CD4-positive, alpha-beta T cell (primary cell): ENCODE data around the gene SSB. TPM values are rescaled to one million over a fixed set of nuclear protein-coding genes. Genes with fewer than 3 reads are reported as not detected.

Experiments
- ATAC-seq: fragments of 200-7000 bp; cut with Tn5 transposase; one replicate; pipeline ENCODE4 v1.10.0; 2022; ENCODE audit warnings: mild to moderate bottlenecking; ENCODE audit not compliant: poor library complexity
- CTCF ChIA-PET: fragments of 350-600 bp; sonication (Branson Sonifier 250); formaldehyde crosslinking; loops from one replicate; lab custom pipeline; 2021; ENCODE audit warnings: antibody characterized with exemption, inconsistent platforms; lab: Charles Lee
- POLR2A ChIA-PET: fragments of 350-600 bp; sonication (Branson Sonifier 250); formaldehyde crosslinking; loops from one replicate; lab custom pipeline; 2021; ENCODE audit warnings: antibody characterized with exemption, inconsistent platforms; lab: Charles Lee
- DNase-seq, 14 experiments: peaks; one replicate each; pipeline ENCODE4 v3.0.0-alpha.2; 2013 to 2020; ENCODE audit warnings: mixed read lengths in 2 of 14
- H3K27ac ChIP-seq, 2 donors: one replicate each; pipeline versions ENCODE4 v1.5.1 to v1.7.0; 2013; ENCODE audit warnings: low read length in 2 of 2, low read depth in 1 of 2, mild to moderate bottlenecking in 1 of 2
- H3K27me3 ChIP-seq, 2 experiments: 1 replicate in 1 of 2; 2 replicates in 1 of 2; pipeline versions ENCODE4 v1.6.1 to v1.7.0; 2013; ENCODE audit warnings: low read length in 2 of 2, control low read depth in 1 of 2, mild to moderate bottlenecking in 1 of 2, moderate library complexity in 1 of 2; ENCODE audit not compliant: insufficient read depth in 2 of 2, control insufficient read depth in 1 of 2
- H3K36me3 ChIP-seq: one replicate; pipeline ENCODE4 v1.6.1; 2013; ENCODE audit warnings: low read length, control low read depth; ENCODE audit not compliant: insufficient read depth
- H3K4me1 ChIP-seq: one replicate; pipeline ENCODE4 v1.6.1; 2013; ENCODE audit warnings: low read length, control low read depth; ENCODE audit not compliant: insufficient read depth
- H3K4me3 ChIP-seq: one replicate; pipeline ENCODE4 v1.5.1; 2013; ENCODE audit warnings: mild to moderate bottlenecking, low read length, moderate library complexity
- H3K9me3 ChIP-seq, 2 experiments: 1 replicate in 1 of 2; 2 replicates in 1 of 2; pipeline versions ENCODE4 v1.6.1 to v1.7.0; 2013; ENCODE audit warnings: low read length in 2 of 2, mild to moderate bottlenecking in 2 of 2, control low read depth in 1 of 2, moderate library complexity in 1 of 2; ENCODE audit not compliant: control insufficient read depth in 1 of 2, insufficient read depth in 1 of 2
- H3K27ac Mint-ChIP-seq: one replicate; pipeline ENCODE4 v1.8.0; 2020; ENCODE audit warnings: mixed read lengths
- H3K27me3 Mint-ChIP-seq: one replicate; pipeline ENCODE4 v1.8.0; 2021; ENCODE audit warnings: mixed read lengths
- H3K36me3 Mint-ChIP-seq: one replicate; pipeline ENCODE4 v1.8.0; 2021; ENCODE audit warnings: low read depth, mixed read lengths
- H3K4me1 Mint-ChIP-seq: one replicate; pipeline ENCODE4 v1.8.0; 2021; ENCODE audit warnings: low read depth, mixed read lengths
- H3K4me3 Mint-ChIP-seq: one replicate; pipeline ENCODE4 v1.8.0; 2020; ENCODE audit warnings: mild to moderate bottlenecking, mixed read lengths
- H3K9me3 Mint-ChIP-seq: one replicate; pipeline ENCODE4 v1.8.0; 2020; ENCODE audit warnings: mixed read lengths
- CTCF ChIP-seq: fragments of 200-600 bp; IDR thresholded peaks from one replicate; pipeline ENCODE4 v1.8.0; 2022; ENCODE audit warnings: antibody characterized with exemption, mild to moderate bottlenecking
- intact Hi-C, 2 experiments: fragments of 100-400 bp; cut with DNase I in 1 of 2; cut with micrococcal nuclease in 1 of 2; formaldehyde crosslinking; loops; one replicate each; pipeline versions ENCODE4 v1.15.1 to v1.9.0; 2023 to 2025; cut with DNase I, micrococcal nuclease
- total RNA-seq, 174 experiments: library from RNA in 2 of 174; stranded (reverse) in 2 of 174; gene quantifications; one replicate each; pipeline ENCODE4 v1.2.3 and lab custom pipeline; 2021 to 2026

The SSB gene
- total RNA-seq, 2 experiments from 2014 or later = 174 to 181 TPM

DNA sequence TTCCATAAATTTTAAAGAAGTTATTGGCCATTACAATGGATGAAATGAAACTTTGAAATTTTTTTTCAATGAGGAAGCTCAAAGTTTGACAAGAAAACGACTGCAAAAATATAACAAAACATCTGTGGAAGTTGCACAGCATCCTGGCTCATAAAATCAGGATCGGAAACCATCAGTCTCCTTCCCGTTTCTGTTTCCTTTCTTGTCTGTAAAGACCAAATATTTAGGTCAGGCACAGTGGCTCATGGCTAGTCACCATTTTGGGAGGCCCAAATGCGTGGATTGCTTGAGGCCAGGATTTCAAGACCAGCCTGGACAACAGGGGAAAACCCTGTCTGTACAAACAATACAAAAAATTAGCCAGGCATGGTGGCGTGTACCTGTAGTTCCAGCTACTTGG lies 27.6 kb upstream of the SSB start:
- Mint-ChIP-seq H3K4me1 (peaks cover 13% of the 10 kb centered on the region), H3K27me3 (peaks cover 21% of the 10 kb centered on the region), H3K9me3 (no peaks in the 10 kb centered on the region), H3K4me3 (no peak overlapping the region), H3K27ac (no peak overlapping the region), H3K36me3 (no peaks in the 10 kb centered on the region)
- Histone ChIP-seq H3K4me1 (peaks cover 20% of the 10 kb centered on the region), H3K36me3 (no peaks in the 10 kb centered on the region), H3K27me3 (peaks cover 14 to 21% of the 10 kb centered on the region in 2 experiments), H3K27ac (no peak overlapping the region), H3K4me3 (no peak overlapping the region), H3K9me3 (peaks cover 0 to 12% of the 10 kb centered on the region in 2 experiments)
- CTCF ChIA-PET = no interaction called here
- POLR2A ChIA-PET = no interaction called here
- ATAC-seq (no peak), DNase-seq (no peak)
- no peak for TF ChIP-seq CTCF
- intact Hi-C loops = no loop called here

- H3K27ac ChIP-seq = no peak overlapping the region
- no peak for DNase-seq
Measured at GRCh38 chr2:169771612-169772011, 27.1 kb upstream of the SSB start.

GRCh38 chr2:169772651-169773050 lies 26.0 kb upstream of the SSB start:
- peaks cover 0 to 11% of the 10 kb centered on the region in 2 experiments for H3K9me3 ChIP-seq
- no peak for TF ChIP-seq CTCF
- no peak for ATAC-seq
- no peaks in the 10 kb centered on the region for H3K36me3 Mint-ChIP-seq
- intact Hi-C loops = no loop called here
- no peak overlapping the region for H3K27ac ChIP-seq
- CTCF ChIA-PET = no interaction called here
- no peaks in the 10 kb centered on the region for H3K9me3 Mint-ChIP-seq
- no peaks in the 10 kb centered on the region for H3K36me3 ChIP-seq
- no peak for DNase-seq
- no peak overlapping the region for H3K4me3 ChIP-seq
- H3K27ac Mint-ChIP-seq = no peak overlapping the region
- H3K27me3 Mint-ChIP-seq = peaks cover 9% of the 10 kb centered on the region
- H3K4me1 ChIP-seq = peaks cover 14% of the 10 kb centered on the region
- POLR2A ChIA-PET = no interaction called here
- peaks cover 11 to 19% of the 10 kb centered on the region in 2 experiments for H3K27me3 ChIP-seq
- H3K4me1 Mint-ChIP-seq = peaks cover 6% of the 10 kb centered on the region
- H3K4me3 Mint-ChIP-seq = no peak overlapping the region

More at GRCh38 chr2:169771612-169772011, 27.1 kb upstream of the SSB start:
- Histone ChIP-seq H3K4me3 (no peak overlapping the region), H3K9me3 (peaks cover 0 to 12% of the 10 kb centered on the region in 2 experiments), H3K27me3 (peaks cover 14 to 21% of the 10 kb centered on the region in 2 experiments), H3K36me3 (no peaks in the 10 kb centered on the region), H3K4me1 (peaks cover 20% of the 10 kb centered on the region)
- H3K9me3 Mint-ChIP-seq = no peaks in the 10 kb centered on the region
- TF ChIP-seq CTCF = no peak
- CTCF ChIA-PET = no interaction called here
- H3K4me3 Mint-ChIP-seq = no peak overlapping the region
- no peak overlapping the region for H3K27ac Mint-ChIP-seq
- peaks cover 20% of the 10 kb centered on the region for H3K27me3 Mint-ChIP-seq
- no peaks in the 10 kb centered on the region for H3K36me3 Mint-ChIP-seq
- ATAC-seq = no peak
- POLR2A ChIA-PET = no interaction called here
- H3K4me1 Mint-ChIP-seq = peaks cover 13% of the 10 kb centered on the region
- intact Hi-C loops = no loop called here
